ENCODE results near the gene FMN1. TPM values are rescaled to one million over a fixed set of nuclear protein-coding genes. Genes with fewer than 3 reads are reported as not detected.

FMN1 gene
- total RNA-seq, 4 donors from 2014 or later, result 2.6 to 6.6 (median 4.2) TPM

DNA sequence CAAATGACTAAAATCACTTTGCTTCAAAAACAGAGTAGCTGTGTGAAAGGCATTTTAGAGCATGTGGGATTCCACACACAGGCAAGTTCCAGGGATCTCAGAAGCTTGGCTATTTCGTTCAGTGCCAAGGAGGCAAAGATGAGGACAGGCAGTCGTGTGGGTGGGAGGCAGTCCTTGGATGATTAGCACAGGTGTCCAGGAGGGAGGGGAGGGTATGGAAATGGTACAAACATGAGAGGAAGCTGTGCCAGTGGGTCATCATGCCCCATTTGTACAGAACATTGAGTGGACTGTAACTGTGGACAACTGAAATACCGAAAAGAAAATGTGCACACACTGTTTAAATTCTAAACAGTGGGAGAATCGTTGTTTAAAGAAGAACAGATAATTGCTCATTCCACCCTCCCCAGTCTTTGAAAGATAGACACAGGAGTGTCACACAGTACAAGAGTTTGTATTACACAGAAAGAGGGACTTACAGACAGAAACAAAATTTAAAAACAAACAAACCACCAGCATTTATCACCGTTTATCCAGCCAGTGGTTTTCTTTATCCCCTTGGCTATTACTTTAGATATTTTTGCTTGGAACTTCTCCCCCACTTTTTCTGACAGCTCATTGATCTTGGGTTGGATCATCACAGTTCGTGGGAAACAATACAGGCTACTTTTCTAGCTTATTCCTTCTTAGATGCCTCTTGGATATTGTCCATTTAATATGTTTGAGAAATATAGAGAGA, 353.8 kb downstream of the FMN1 start:
- no peaks in the 10 kb centered on the region for H3K27me3 ChIP-seq
- in situ Hi-C loops (cut with MboI; ENCODE audit: low sequenced_read_pairs in 4 of 4) (no loop called here), intact Hi-C loops (cut with DNase I; ENCODE audit: low total_unique reads) (no loop called here)
- no peak overlapping the region for H3K4me3 ChIP-seq
- DNase-seq (no peak), ATAC-seq (no peak)
- no peak overlapping the region for H3K27ac ChIP-seq
- H3K4me1 ChIP-seq, result no peaks in the 10 kb centered on the region
- TF ChIP-seq, protein P1, sequence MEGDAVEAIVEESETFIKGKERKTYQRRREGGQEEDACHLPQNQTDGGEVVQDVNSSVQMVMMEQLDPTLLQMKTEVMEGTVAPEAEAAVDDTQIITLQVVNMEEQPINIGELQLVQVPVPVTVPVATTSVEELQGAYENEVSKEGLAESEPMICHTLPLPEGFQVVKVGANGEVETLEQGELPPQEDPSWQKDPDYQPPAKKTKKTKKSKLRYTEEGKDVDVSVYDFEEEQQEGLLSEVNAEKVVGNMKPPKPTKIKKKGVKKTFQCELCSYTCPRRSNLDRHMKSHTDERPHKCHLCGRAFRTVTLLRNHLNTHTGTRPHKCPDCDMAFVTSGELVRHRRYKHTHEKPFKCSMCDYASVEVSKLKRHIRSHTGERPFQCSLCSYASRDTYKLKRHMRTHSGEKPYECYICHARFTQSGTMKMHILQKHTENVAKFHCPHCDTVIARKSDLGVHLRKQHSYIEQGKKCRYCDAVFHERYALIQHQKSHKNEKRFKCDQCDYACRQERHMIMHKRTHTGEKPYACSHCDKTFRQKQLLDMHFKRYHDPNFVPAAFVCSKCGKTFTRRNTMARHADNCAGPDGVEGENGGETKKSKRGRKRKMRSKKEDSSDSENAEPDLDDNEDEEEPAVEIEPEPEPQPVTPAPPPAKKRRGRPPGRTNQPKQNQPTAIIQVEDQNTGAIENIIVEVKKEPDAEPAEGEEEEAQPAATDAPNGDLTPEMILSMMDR (IDR thresholded peaks at IDR 0.05 in 4 of 5, conservative IDR thresholded peaks at IDR 0.05 in 1 of 5), result no peak
- TF ChIP-seq POLR2A (IDR thresholded peaks at IDR 0.05), result no peak
- no peaks in the 10 kb centered on the region for H3K9me3 ChIP-seq
- H3K36me3 ChIP-seq, result no peaks in the 10 kb centered on the region

DNA sequence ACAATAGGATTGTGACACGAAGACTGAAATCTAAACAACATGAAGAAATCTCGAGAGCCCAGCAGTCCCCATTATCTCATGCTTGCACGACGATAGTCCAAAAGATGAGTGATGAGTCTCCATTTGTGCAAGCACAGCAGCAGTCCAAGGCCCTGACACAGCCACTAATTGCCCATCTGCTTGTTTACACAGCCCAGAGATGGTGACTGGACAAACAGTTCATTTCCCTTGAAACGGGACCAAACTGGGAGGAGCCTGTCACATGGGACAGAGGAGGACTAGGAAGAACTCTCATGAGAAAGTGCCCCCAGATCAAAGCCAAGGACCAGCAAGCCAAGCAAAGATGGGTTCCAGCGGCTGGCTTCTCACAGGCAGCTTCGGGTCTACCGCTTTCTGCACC, 355.7 kb downstream of the FMN1 start:
- Histone ChIP-seq H3K4me3 (no peak overlapping the region), H3K4me1 (no peaks in the 10 kb centered on the region), H3K27me3 (no peaks in the 10 kb centered on the region), H3K36me3 (no peaks in the 10 kb centered on the region), H3K27ac (no peak overlapping the region), H3K9me3 (no peaks in the 10 kb centered on the region)
- intact Hi-C loops (cut with DNase I; ENCODE audit: low total_unique reads), result no loop called here
- DNase-seq, result peak in 1 of 2 donors; percentile 17
- in situ Hi-C loops (cut with MboI; ENCODE audit: low sequenced_read_pairs in 4 of 4), result no loop called here
- TF ChIP-seq, protein P1 (IDR thresholded peaks at IDR 0.05 in 4 of 5, conservative IDR thresholded peaks at IDR 0.05 in 1 of 5), result no peak
- no peak for TF ChIP-seq POLR2A (IDR thresholded peaks at IDR 0.05)
- no peak for ATAC-seq

DNA sequence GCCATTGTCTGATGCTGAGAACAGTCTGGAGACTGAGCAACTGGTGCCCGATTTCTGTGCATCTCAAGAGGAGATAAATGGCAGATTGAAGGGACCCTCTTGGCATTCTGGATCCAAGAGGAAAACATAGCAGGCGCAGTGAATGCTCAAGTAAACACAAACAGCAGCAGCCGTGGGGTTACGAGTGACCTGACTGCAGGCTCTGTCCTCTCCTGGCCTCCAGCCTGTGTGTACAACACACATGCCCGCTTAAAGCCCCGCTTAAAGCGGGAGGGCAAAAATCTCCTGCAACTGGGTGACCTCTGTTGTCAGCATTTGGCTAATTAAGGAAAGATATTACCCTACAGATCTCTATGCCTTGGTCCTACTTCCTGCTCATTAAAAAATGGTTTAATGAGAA, 356.2 kb downstream of the FMN1 start:
- TF ChIP-seq, protein P1 (IDR thresholded peaks at IDR 0.05 in 4 of 5, conservative IDR thresholded peaks at IDR 0.05 in 1 of 5), result no peak
- TF ChIP-seq POLR2A (IDR thresholded peaks at IDR 0.05), result no peak
- H3K27me3 ChIP-seq, result no peaks in the 10 kb centered on the region
- H3K4me3 ChIP-seq, result no peak overlapping the region
- intact Hi-C loops (cut with DNase I; ENCODE audit: low total_unique reads) (no loop called here), in situ Hi-C loops (cut with MboI; ENCODE audit: low sequenced_read_pairs in 4 of 4) (no loop called here)
- no peak for DNase-seq
- no peaks in the 10 kb centered on the region for H3K9me3 ChIP-seq
- H3K36me3 ChIP-seq, result no peaks in the 10 kb centered on the region
- no peaks in the 10 kb centered on the region for H3K4me1 ChIP-seq
- H3K27ac ChIP-seq, result no peak overlapping the region
- no peak for ATAC-seq

DNA sequence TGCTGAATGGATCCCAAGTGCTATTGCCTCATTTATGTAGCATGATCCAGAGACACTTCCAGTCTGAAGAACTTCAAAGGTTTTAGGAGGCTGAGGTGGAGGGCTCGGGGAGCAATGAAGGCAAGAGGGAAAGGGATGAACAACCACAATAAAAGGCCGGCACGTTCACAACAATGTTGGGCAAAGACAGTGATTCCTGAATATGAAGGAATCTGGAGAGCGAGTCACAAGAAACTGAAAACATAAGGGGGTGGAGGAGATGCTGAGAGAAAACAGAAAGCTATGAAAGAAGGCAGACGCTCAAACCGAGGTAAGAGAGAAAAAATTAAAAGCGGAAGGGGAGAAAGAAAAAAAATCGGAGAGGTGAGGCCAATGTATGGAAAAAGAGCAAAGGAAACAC, 356.6 kb downstream of the FMN1 start:
- Histone ChIP-seq H3K27me3 (no peaks in the 10 kb centered on the region), H3K27ac (no peak overlapping the region), H3K36me3 (no peaks in the 10 kb centered on the region), H3K9me3 (no peaks in the 10 kb centered on the region), H3K4me3 (no peak overlapping the region), H3K4me1 (no peaks in the 10 kb centered on the region)
- intact Hi-C loops (cut with DNase I; ENCODE audit: low total_unique reads) (no loop called here), in situ Hi-C loops (cut with MboI; ENCODE audit: low sequenced_read_pairs in 4 of 4) (no loop called here)
- TF ChIP-seq POLR2A (IDR thresholded peaks at IDR 0.05), result no peak
- TF ChIP-seq, protein P1 (IDR thresholded peaks at IDR 0.05 in 4 of 5, conservative IDR thresholded peaks at IDR 0.05 in 1 of 5), result no peak
- ATAC-seq (no peak), DNase-seq (no peak)

DNA sequence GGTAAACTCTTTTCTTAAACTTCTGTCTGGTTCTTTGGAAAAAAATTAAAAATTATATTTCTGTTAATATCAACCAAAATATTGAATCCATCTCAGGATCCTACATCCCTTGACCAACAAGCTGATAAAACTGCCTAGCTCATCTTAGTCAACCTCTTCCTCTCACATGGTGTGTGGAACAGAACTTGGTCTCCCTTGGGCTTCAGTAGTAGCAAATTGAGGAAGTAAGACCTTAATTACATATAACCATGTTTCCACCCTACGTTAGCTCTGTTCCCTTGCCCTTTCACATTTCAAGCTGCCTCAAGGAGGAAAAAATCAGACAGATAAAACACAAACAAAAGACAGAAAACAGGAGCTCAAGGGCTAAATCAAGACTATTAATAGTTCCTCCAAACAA, 360.4 kb downstream of the FMN1 start:
- no peaks in the 10 kb centered on the region for H3K36me3 ChIP-seq
- no peak overlapping the region for H3K27ac ChIP-seq
- no peak for ATAC-seq
- no peaks in the 10 kb centered on the region for H3K27me3 ChIP-seq
- TF ChIP-seq, protein P1 (IDR thresholded peaks at IDR 0.05 in 4 of 5, conservative IDR thresholded peaks at IDR 0.05 in 1 of 5), result no peak
- no peaks in the 10 kb centered on the region for H3K9me3 ChIP-seq
- intact Hi-C loops (cut with DNase I; ENCODE audit: low total_unique reads), result no loop called here
- no peak for DNase-seq
- in situ Hi-C loops (cut with MboI; ENCODE audit: low sequenced_read_pairs in 4 of 4), result no loop called here
- no peaks in the 10 kb centered on the region for H3K4me1 ChIP-seq
- no peak overlapping the region for H3K4me3 ChIP-seq

Measured in gastrocnemius medialis (tissue), 4 donors.